ENCODE results near the gene TTR. TPM values are rescaled to one million over a fixed set of nuclear protein-coding genes. Genes with fewer than 3 reads are reported as not detected.

Gene TTR
- polyA plus RNA-seq, 1 donor from 2014 or later, result not detected

DNA sequence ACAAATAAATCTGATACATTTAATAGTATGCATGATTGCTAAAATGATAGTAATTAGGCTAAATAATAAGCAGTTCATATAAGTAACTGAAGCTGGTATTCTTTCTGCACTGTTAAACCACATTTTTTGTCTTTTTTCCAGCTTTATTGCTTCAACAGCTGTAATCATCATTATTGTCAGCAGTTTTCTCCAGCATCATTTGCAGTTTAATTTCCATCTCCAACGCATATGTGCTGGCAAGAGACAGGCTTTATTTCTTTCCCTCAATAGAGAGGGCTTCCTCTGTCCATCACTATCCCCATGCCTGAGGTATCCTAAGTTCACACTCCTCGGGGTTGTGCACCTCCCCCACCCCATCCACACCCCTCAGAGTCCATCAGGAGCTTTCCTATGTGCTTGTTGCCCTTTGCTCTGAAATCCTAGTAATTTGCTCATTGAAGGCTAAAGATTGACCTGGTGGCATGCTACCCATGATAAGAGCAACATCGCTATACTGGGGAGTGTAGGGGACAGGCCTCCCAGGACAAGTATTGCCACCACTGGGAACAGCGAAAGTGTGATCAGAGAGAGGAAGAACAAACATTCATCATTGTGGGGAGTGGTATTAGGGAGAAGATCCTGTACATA is 55.6 kb downstream of the TTR start:
- Mint-ChIP-seq H3K9me3 (no peaks in the 10 kb centered on the region), H3K27ac (no peak overlapping the region), H3K27me3 (peaks cover 7% of the 10 kb centered on the region), H3K4me3 (peak overlapping the region in 1 of 4 donors; percentile 25), H3K36me3 (no peaks in the 10 kb centered on the region), H3K4me1 (peaks cover 0 to 2% (median 0%) of the 10 kb centered on the region in 3 donors)

Other genes with a start within 250 kb of the TTR start
- not detected for gene DSG4, start 215.1 kb upstream of the TTR start, polyA plus RNA-seq
- gene DSG3, start 144.1 kb upstream of the TTR start, polyA plus RNA-seq, result 0.04 TPM
- gene DSG2, start 93.7 kb upstream of the TTR start, polyA plus RNA-seq, result not detected
- gene B4GALT6, start 92.7 kb downstream of the TTR start, polyA plus RNA-seq, result not detected
- not detected for gene SLC25A52, start 169.0 kb downstream of the TTR start, polyA plus RNA-seq